Fibroblast of lung (primary cell): Measurements from ENCODE around the gene KRT4.

Experiments used
- EZH2 ChIP-seq: IDR thresholded peaks from 2 replicates; pipeline ENCODE4 v1.5.1; 2012; ENCODE audit warnings: low read length, control low read depth, mild to moderate bottlenecking; ENCODE audit errors: missing control alignments
- TF ChIP-seq, protein P1 (sequence below), 2 donors: IDR thresholded peaks in 1 of 2; conservative IDR thresholded peaks in 1 of 2; 1 replicate in 1 of 2; 2 replicates in 1 of 2; pipeline ENCODE4 v1.5.1; 2011 to 2012; ENCODE audit warnings: low read length in 2 of 2, control low read depth in 1 of 2, inconsistent platforms in 1 of 2, low read depth in 1 of 2, mild to moderate bottlenecking in 1 of 2

DNA sequence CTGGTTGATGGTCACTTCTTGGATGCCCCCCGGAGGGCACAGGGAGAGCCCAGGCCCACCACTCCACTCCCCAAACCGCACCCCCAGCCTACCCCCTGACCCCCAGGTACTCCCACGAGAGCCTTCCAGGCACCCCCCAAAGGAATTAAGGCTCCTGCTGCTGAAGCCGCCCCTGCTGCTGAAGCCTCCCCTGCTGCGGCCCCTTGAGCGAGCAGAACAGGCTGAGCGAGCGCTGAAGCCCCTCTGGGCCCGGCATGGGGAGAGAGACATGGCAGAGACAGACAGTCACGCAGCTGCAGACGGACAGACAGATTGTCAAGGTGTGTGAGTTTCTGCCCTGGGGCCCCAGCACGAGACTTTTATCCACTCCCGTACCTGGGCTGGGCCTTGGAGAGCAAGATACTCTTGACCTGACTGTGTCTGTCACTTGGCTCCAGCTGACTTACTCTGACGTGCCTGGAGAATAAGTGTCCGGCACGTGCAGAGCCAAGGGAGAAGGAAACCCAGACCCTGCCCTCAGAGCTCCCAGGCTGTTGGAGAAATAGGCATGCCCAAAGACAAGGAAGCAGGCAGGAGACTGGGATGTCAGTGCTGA, 34.8 kb upstream of the KRT4 start, which contains the start of gene KRT78:
- TF ChIP-seq, protein P1, sequence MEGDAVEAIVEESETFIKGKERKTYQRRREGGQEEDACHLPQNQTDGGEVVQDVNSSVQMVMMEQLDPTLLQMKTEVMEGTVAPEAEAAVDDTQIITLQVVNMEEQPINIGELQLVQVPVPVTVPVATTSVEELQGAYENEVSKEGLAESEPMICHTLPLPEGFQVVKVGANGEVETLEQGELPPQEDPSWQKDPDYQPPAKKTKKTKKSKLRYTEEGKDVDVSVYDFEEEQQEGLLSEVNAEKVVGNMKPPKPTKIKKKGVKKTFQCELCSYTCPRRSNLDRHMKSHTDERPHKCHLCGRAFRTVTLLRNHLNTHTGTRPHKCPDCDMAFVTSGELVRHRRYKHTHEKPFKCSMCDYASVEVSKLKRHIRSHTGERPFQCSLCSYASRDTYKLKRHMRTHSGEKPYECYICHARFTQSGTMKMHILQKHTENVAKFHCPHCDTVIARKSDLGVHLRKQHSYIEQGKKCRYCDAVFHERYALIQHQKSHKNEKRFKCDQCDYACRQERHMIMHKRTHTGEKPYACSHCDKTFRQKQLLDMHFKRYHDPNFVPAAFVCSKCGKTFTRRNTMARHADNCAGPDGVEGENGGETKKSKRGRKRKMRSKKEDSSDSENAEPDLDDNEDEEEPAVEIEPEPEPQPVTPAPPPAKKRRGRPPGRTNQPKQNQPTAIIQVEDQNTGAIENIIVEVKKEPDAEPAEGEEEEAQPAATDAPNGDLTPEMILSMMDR (conservative IDR thresholded peaks at IDR 0.05 in 1 of 2, IDR thresholded peaks at IDR 0.05 in 1 of 2; ENCODE audit: low read depth in 1 of 2, low read length in 2 of 2), result no peak
- no peak for TF ChIP-seq EZH2
